ENCODE results near the gene SMOC2.

Gene SMOC2

GRCh38 chr6:168581236-168581635 is 140.3 kb downstream of the SMOC2 start:
- no peak for DNase-seq

- DNase-seq: no peak
These were observed 140.7 kb downstream of the SMOC2 start for GRCh38 chr6:168581706-168582105.

DNA sequence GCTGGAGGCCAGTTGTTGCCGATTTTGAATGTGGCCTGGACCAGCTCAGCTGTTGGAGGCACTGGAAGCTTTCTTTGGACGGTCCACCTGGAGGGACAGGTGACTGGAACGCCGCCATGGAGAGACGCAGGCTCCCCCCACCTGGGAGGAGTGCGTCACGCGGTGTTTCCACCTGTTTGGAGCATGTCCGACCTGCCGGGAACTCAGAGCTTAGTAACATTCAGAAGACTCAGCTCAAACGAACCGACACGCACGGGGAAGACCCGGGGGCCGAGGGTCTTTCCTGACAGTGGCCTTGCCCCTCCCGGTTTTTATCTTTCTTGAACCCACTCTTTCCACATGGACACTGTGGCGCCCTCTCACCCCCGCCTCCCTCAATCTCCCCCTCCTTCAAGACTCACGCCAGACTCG is 141.6 kb downstream of the SMOC2 start:
- no peak for DNase-seq

- DNase-seq: no peak
These were observed 142.1 kb downstream of the SMOC2 start for GRCh38 chr6:168583126-168583525.

- no peak for DNase-seq
These were observed 142.8 kb downstream of the SMOC2 start for GRCh38 chr6:168583821-168584220.

DNA sequence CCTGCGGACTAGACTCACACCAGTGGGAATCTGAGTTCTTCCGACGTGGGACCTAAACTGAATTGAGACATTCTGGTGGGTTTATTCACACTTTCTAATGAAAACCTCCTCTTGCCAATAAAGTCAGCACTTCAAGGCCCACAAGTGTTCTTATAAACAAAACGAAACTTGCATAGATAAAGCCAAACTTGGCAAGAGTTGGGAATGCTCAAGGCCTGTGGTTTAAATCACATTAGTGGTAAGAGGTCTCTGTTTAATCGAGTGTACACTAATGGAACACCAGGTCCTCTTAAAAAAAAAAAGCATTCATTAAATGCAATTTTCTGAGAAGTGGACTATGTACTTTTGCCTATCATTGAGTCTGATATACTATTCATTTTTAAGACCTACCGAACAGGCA is 143.3 kb downstream of the SMOC2 start:
- DNase-seq: no peak

- DNase-seq: no peak
These were observed 143.7 kb downstream of the SMOC2 start for GRCh38 chr6:168584671-168585070.

DNA sequence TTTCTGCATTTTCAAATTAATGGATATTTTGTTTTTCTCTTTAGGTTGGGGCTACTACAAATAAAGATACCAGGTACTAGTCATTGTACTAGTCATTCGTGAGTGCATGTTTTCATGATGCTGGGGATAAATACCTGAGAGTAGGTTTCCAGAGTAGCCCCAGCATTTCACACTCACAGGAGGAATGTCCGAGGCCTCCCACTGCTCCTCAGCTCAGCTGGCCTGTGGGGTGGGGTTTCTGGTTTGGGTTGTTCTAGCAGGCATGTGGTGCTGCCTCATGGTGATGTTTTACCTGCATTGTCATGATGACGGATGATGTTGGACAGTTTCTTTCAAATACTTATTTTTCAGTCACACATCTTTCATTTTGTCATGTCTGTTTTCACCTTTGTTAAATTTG is 144.5 kb downstream of the SMOC2 start:
- DNase-seq: no peak

DNA sequence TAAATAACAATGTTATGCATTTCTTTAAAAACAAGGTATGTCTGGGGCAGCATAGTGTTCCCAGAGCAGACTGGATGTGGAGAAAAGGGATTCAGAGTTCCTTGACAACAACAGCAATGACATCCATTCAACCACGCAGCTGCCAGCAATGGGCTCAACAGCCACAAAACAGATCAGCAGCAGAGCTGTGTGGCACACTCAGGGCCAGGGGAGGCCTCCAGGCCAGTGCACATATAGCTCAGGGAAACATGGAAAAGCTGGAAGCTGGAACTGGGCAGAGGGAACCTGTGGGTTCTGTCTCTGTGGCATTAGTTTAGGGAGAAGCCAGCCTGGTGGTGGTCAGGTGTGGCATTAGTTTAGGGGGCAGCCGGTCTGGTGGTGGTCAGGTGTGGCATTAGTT is 148.3 kb downstream of the SMOC2 start:
- no peak for DNase-seq

DNA sequence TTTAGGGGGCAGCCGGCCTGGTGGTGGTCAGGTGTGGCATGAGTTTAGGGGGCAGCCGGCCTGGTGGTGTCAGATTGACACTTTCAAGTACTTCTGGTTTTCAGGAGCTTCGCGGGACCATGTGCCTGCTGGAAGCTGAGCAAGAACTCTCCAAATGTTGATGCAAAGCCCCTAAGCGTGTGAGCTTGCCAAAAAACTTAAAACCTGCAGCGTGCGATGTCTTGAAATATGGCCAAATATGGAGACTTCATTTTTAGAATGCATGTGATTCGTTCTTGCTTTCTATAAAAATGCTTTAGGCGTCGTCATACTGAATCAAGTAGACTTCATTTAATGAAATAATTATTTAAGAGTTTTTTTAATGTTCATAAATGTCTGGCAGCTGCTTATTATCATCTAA is 149.4 kb downstream of the SMOC2 start:
- no peak for DNase-seq

- no peak for DNase-seq
These were observed 155.4 kb downstream of the SMOC2 start for GRCh38 chr6:168596344-168596743.

- DNase-seq: no peak
These were observed 156.5 kb downstream of the SMOC2 start for GRCh38 chr6:168597471-168597875.

- no peak for DNase-seq
These were observed 157.5 kb downstream of the SMOC2 start for GRCh38 chr6:168598251-168599117.

- DNase-seq: no peak
These were observed 158.1 kb downstream of the SMOC2 start for GRCh38 chr6:168599118-168599494.

GRCh38 chr6:168599769-168600330 is 158.9 kb downstream of the SMOC2 start:
- no peak for DNase-seq

GRCh38 chr6:168600381-168600780 is 159.4 kb downstream of the SMOC2 start:
- no peak for DNase-seq

DNA sequence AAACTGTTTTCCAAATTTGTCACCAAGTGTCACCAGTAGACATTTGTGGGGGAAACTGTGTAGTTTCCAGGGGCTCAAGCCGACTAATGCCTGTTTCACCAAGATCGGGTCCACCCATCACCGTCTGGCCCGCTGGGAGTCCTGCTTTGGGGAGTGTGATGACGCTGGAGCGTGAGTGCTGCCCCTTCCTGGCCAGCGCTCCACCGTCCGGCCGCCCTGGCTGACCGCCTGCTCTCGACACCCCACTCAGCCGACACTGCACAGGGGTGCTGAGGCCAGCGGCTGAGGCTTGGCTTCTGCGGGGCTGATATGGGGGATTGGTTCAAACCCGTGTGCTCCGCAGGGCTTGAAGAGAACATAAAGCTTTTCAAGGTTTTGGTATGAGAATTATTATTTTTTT is 160.1 kb downstream of the SMOC2 start:
- DNase-seq: no peak

DNA sequence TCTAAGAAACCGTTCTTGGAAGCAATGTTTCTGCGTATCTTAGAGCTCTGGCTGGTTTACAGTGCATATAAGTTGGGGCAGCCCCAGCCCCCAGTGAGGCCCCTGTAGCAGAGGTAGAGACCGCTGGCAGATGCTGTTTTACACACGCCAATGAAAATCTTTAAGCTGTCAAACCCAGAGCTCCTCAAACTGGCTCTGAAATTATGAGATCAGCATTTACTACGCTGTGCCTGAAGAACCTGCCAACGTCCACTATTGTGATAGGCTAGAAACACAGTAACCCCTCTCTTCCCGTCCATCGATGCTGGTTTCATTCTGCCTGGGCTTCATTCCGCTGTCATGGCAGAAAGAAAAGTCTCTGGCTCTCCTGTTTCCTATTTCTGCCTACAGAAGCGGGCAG is 160.6 kb downstream of the SMOC2 start:
- DNase-seq: no peak

DNA sequence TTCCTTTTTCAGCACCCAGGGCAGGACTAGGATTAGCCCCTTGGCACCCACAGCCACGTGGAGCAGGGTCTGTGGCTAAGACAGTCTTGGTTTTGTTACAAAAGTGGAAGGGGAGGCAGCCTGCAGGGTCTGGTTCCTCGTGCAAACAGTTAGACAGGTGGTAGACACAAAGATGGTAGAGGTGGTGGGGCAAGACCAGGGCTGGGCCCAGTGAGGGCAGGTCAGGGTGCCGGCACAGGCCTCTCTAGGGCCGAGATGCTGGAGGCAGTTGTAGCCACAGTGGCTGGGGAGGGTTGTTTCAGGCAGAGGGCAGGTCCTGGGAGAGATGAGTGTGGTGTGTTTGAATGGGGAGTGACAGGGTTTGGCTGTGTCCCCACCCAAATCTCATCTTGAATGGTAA is 161.6 kb downstream of the SMOC2 start:
- no peak for DNase-seq

DNA sequence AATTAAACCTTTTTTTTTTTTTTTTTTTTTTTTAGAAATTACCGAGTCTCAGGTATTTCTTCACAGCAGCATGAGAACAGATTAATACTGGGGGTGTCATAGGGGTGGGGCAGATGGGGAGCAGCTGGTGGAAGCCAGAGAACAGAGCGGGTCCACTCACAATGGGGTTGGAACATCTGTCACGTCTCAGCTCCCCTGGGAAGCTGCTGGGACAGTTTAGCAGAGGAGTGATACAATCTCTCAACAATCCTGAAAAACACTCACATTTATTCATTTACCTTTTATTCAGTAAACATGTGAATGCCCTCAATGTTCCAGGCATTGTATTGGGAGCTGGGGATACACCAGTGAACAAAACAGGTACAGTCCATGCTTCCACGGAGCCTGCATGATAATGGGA is 162.2 kb downstream of the SMOC2 start:
- DNase-seq: no peak

DNA sequence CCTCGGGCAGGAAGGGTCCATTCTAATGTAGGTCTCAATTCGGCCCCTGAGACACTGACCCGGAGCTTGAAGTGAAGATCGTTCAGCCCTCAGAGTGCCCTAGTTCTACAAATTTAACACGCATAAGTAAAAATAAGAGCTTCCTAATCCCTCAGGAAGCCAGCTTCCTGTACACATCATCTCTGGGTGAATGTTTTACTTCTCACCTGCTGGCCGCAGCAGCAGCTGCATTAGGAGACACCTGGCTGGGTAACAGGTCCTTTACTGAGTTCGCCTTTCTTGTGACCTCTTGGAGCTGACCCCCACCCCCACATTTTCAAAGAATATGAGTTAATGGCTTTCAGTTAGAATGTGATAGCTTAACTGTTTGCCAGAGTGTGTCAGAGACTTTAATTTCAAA is 165.0 kb downstream of the SMOC2 start:
- DNase-seq: no peak

DNA sequence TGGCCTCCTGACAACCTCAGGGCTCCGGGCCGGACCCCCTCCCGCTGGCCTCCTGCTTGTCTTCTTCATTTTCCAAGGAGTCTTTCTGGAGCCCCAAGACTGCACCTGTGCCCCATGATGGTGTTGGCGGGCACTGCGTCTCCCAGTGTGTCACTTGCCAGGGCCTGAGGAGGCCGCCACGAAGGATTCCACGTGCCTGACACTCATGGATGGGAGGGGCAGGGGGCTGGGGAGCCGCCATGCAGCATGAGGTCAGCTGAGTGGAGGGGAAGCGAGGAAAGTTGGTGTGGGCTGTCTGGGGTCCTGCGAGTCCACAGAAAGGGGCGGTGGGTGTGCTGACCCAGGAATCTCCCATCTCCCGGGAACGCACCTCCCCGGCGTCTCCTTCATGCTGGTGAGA is 165.7 kb downstream of the SMOC2 start:
- no peak for DNase-seq

DNA sequence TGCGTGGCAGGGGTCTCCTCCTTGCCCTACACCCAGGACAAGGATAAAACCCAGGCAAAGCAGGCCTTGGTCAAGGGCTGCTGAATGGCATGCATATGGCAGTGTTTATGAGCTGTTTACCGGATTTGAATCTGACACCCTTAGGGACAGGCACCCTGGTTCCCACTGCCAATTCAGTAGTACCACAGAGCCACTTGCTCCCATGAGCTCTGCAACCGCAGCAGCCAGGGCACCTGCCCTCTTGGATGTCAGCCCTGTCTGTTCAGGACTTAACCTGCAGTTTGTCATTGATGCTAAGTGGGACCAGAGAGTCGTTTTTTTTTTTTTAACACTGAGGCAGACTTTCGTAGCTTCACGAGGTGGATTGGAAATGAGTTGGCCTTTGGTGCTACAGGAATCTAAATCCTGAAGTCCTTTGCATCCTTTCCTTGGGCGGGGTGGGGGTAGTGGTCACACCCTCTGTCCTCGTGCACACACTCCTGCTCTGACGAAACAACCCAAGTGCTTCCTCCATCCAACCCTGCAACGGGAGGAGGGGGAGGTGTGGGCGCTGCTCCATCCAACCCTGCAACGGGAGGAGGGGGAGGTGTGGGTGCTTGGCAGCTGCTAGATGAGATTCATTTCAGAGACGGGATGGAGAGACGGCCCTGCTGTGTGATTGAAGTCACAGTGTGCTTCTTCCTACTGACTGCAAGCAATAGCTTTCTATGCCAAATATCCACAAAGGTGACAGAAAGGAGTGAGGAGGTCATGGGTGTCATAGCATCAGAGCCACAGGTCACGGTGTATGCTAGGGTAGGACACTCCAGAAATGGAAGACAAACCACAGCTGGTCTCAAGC is 166.5 kb downstream of the SMOC2 start:
- DNase-seq: no peak

GRCh38 chr6:168608113-168608400 is 167.1 kb downstream of the SMOC2 start:
- DNase-seq: no peak
